ENCODE data around the gene RPRD2.
A peak's percentile ranks its signal among the peaks of the same experiment; 100 is the strongest.

Gene RPRD2

GRCh38 chr1:150474869-150475268 is 110.9 kb downstream of the RPRD2 start:
- DNase-seq, result no peak

GRCh38 chr1:150476754-150477153 is 112.8 kb downstream of the RPRD2 start:
- DNase-seq, result no peak

GRCh38 chr1:150477320-150477719 is 113.4 kb downstream of the RPRD2 start:
- DNase-seq, result no peak

GRCh38 chr1:150477733-150478132 is 113.8 kb downstream of the RPRD2 start:
- no peak for DNase-seq

- DNase-seq, result no peak
Measured at GRCh38 chr1:150479370-150479769, 115.4 kb downstream of the RPRD2 start.

- no peak for DNase-seq
Measured at GRCh38 chr1:150479927-150480352, 116.0 kb downstream of the RPRD2 start.

- DNase-seq, result no peak
Measured at GRCh38 chr1:150484431-150484830, 120.5 kb downstream of the RPRD2 start.

GRCh38 chr1:150484861-150485260 is 120.9 kb downstream of the RPRD2 start:
- DNase-seq, result no peak

GRCh38 chr1:150486966-150487762 is 123.2 kb downstream of the RPRD2 start, which contains the start of gene TARS2:
Gene TARS2, plus strand, starts transcription at chr1:150487419. Its CDS starts 32 bp downstream, at chr1:150487451.
- peak; percentile 87 for DNase-seq

GRCh38 chr1:150487763-150488115 is 123.8 kb downstream of the RPRD2 start:
- no peak for DNase-seq

- no peak for DNase-seq
Measured at GRCh38 chr1:150493175-150493574, 129.2 kb downstream of the RPRD2 start.

GRCh38 chr1:150498342-150498741 is 134.4 kb downstream of the RPRD2 start:
- no peak for DNase-seq

GRCh38 chr1:150505431-150505830 is 141.5 kb downstream of the RPRD2 start:
- no peak for DNase-seq

- no peak for DNase-seq
Measured at GRCh38 chr1:150507912-150508864, 144.2 kb downstream of the RPRD2 start, which contains the start of gene ECM1. Gene ECM1, plus strand, starts transcription at chr1:150508109. Its CDS starts 101 bp downstream, at chr1:150508210.

GRCh38 chr1:150508982-150509381 is 145.0 kb downstream of the RPRD2 start:
- no peak for DNase-seq

- no peak for DNase-seq
Measured at GRCh38 chr1:150511551-150511950, 147.6 kb downstream of the RPRD2 start.

- no peak for DNase-seq
Measured at GRCh38 chr1:150511985-150512660, 148.2 kb downstream of the RPRD2 start.

GRCh38 chr1:150512846-150513245 is 148.9 kb downstream of the RPRD2 start:
- no peak for DNase-seq

- DNase-seq, result no peak
Measured at GRCh38 chr1:150513351-150513791, 149.4 kb downstream of the RPRD2 start.

GRCh38 chr1:150514260-150514659 is 150.3 kb downstream of the RPRD2 start:
- DNase-seq, result no peak

- no peak for DNase-seq
Measured at GRCh38 chr1:150514913-150515327, 151.0 kb downstream of the RPRD2 start.

- DNase-seq, result peak; percentile 91
Measured at GRCh38 chr1:150515328-150516049, 151.5 kb downstream of the RPRD2 start, which contains the start of gene FALEC. Gene FALEC, plus strand, starts transcription at chr1:150515752.

Data from stimulated activated CD4-positive, alpha-beta T cell treated with anti-CD3 and anti-CD28 coated beads, Interleukin-4, amount 100 ng/mL, for 1 hour (primary cell).